ENCODE data around the gene MDN1. TPM values are rescaled to one million over a fixed set of nuclear protein-coding genes. Genes with fewer than 3 reads are reported as not detected.

Gene MDN1
- total RNA-seq, 1 donor from 2014 or later = 44.1 TPM

- H3K9me3 Mint-ChIP-seq (ENCODE audit: low read depth) = no peaks in the 10 kb centered on the region
- no peak for DNase-seq (ENCODE audit: low spot score, unreplicated experiment)
- no peaks in the 10 kb centered on the region for H3K4me1 Mint-ChIP-seq (ENCODE audit: low read depth)
- TF ChIP-seq CTCF (IDR thresholded peaks at IDR 0.05; ENCODE audit: unreplicated experiment) = no peak
- H3K36me3 Mint-ChIP-seq (ENCODE audit: insufficient read depth) = peaks cover 19% of the 10 kb centered on the region
- no peaks in the 10 kb centered on the region for H3K27me3 Mint-ChIP-seq
- H3K4me3 Mint-ChIP-seq (ENCODE audit: low read depth) = no peak overlapping the region
- no peak overlapping the region for H3K27ac Mint-ChIP-seq
These were observed 158.0 kb downstream of the MDN1 start for GRCh38 chr6:89661559-89661958.

GRCh38 chr6:89660981-89661380 is 158.6 kb downstream of the MDN1 start:
- no peak for DNase-seq (ENCODE audit: low spot score, unreplicated experiment)
- Mint-ChIP-seq H3K27me3 (no peaks in the 10 kb centered on the region), H3K9me3 (ENCODE audit: low read depth) (no peaks in the 10 kb centered on the region), H3K4me1 (ENCODE audit: low read depth) (no peaks in the 10 kb centered on the region), H3K4me3 (ENCODE audit: low read depth) (no peak overlapping the region), H3K36me3 (ENCODE audit: insufficient read depth) (peaks cover 19% of the 10 kb centered on the region), H3K27ac (no peak overlapping the region)
- no peak for TF ChIP-seq CTCF (IDR thresholded peaks at IDR 0.05; ENCODE audit: unreplicated experiment)

GRCh38 chr6:89657445-89658158 is 162.0 kb downstream of the MDN1 start:
- Mint-ChIP-seq H3K27ac (no peak overlapping the region), H3K4me1 (ENCODE audit: low read depth) (no peaks in the 10 kb centered on the region), H3K9me3 (ENCODE audit: low read depth) (no peaks in the 10 kb centered on the region), H3K27me3 (no peaks in the 10 kb centered on the region), H3K36me3 (ENCODE audit: insufficient read depth) (peaks cover 14% of the 10 kb centered on the region), H3K4me3 (ENCODE audit: low read depth) (no peak overlapping the region)
- DNase-seq (ENCODE audit: low spot score, unreplicated experiment) = no peak
- no peak for TF ChIP-seq CTCF (IDR thresholded peaks at IDR 0.05; ENCODE audit: unreplicated experiment)

- no peaks in the 10 kb centered on the region for H3K4me1 Mint-ChIP-seq (ENCODE audit: low read depth)
- no peaks in the 10 kb centered on the region for H3K27me3 Mint-ChIP-seq
- TF ChIP-seq CTCF (IDR thresholded peaks at IDR 0.05; ENCODE audit: unreplicated experiment) = no peak
- peaks cover 9% of the 10 kb centered on the region for H3K36me3 Mint-ChIP-seq (ENCODE audit: insufficient read depth)
- no peaks in the 10 kb centered on the region for H3K9me3 Mint-ChIP-seq (ENCODE audit: low read depth)
- H3K4me3 Mint-ChIP-seq (ENCODE audit: low read depth) = no peak overlapping the region
- DNase-seq (ENCODE audit: low spot score, unreplicated experiment) = no peak
- H3K27ac Mint-ChIP-seq = peak overlapping the region; percentile 84
These were observed 164.5 kb downstream of the MDN1 start for GRCh38 chr6:89655122-89655521.

GRCh38 chr6:89650579-89650978 is 169.0 kb downstream of the MDN1 start:
- Mint-ChIP-seq H3K27ac (no peak overlapping the region), H3K27me3 (no peaks in the 10 kb centered on the region), H3K36me3 (ENCODE audit: insufficient read depth) (peaks cover 16% of the 10 kb centered on the region), H3K9me3 (ENCODE audit: low read depth) (no peaks in the 10 kb centered on the region), H3K4me1 (ENCODE audit: low read depth) (no peaks in the 10 kb centered on the region), H3K4me3 (ENCODE audit: low read depth) (no peak overlapping the region)
- TF ChIP-seq CTCF (IDR thresholded peaks at IDR 0.05; ENCODE audit: unreplicated experiment) = no peak
- no peak for DNase-seq (ENCODE audit: low spot score, unreplicated experiment)

All from progenitor cell of endocrine pancreas (in vitro differentiated cells).